GM18526 (cell line): ENCODE data around the gene PRKAA2.

Source experiments
- POLR2A ChIP-seq: IDR thresholded peaks from 3 replicates; pipeline ENCODE4 v1.6.1; 2011; ENCODE audit not compliant: insufficient read length; ENCODE audit errors: extremely low read depth

The PRKAA2 gene

DNA sequence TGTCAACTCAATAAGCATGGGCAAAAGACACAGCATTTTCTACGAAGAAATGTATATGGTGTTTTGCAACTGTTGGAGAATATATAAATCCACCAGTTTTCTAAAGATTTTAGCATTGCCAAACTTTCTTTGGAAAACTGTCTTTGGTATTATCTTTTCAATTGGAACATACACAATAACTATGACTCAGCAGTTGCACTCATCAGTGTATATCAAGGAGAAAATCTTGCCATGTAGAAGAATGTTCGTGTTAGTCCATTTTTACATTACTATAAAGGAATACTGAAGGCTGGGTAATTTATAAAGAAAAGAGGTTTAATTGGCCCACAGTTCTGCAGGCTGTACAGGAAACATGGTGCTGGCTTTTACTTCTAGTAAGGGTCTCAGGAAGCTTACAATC is 41.1 kb downstream of the PRKAA2 start:
- no peak for TF ChIP-seq POLR2A

DNA sequence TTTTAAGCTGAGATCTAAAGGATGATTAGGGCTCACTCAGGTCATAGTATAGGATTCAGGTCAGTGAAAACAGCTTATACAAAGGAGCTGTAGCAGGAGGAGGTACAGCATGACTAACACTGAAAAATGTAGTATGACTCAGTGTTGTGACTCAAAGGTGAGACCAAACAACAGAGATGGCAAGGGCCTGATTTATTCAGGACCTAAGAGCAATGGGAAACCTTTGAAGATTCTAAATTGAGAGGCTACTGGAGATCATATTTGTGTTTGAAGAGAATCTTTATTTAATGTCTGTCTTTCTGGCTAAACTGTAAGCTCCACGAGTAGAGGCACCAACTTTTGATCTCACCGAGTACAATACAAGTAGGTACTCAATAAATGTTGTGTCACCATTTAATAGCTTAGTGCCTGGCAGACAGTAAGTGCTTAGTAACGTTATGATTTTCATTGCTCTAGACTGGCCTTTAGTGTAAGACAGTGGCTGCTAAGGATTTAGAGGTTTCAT is 43.5 kb downstream of the PRKAA2 start:
- no peak for TF ChIP-seq POLR2A

DNA sequence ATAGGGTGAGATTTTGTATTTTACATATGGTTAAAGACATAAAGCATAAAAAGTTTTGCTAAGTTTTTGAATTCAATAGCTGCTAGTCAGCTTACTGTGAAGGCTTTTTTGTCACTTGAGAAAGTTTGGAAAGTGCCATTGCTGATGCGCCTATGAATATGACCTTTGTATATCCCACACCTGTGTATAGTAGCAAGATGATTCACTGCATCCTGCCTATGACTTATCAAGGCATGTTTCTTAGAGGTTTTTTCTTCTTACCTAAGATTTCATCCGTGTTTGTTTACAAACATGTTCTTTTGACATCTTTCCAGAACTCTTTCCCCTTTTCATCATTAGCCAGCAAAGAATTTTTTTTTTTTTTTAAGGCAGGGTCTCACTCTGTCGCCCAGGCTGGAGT is 51.5 kb downstream of the PRKAA2 start:
- TF ChIP-seq POLR2A = no peak

DNA sequence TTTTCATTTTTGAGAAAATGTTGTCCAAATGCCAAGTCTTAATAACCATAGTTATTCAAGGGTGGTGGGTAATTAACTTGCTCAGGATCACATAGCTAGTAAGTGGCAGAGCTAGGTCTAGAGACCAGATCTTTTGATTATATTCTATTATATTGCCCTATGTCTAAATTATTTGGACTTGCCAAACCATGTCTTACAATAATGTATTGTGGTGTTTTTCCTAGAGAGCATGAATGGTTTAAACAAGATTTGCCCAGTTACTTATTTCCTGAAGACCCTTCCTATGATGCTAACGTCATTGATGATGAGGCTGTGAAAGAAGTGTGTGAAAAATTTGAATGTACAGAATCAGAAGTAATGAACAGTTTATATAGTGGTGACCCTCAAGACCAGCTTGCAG is 58.6 kb downstream of the PRKAA2 start:
- no peak for TF ChIP-seq POLR2A

DNA sequence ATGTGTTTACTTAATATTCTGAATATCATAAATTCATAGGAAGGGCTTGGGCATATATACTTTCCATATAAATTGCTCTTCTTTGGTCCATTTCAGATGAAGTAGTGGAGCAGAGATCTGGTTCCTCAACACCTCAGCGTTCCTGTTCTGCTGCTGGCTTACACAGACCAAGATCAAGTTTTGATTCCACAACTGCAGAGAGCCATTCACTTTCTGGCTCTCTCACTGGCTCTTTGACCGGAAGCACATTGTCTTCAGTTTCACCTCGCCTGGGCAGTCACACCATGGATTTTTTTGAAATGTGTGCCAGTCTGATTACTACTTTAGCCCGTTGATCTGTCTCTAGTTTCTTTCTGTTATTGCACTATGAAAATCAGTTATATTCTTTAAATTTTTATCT is 62.3 kb downstream of the PRKAA2 start:
- TF ChIP-seq POLR2A = no peak

DNA sequence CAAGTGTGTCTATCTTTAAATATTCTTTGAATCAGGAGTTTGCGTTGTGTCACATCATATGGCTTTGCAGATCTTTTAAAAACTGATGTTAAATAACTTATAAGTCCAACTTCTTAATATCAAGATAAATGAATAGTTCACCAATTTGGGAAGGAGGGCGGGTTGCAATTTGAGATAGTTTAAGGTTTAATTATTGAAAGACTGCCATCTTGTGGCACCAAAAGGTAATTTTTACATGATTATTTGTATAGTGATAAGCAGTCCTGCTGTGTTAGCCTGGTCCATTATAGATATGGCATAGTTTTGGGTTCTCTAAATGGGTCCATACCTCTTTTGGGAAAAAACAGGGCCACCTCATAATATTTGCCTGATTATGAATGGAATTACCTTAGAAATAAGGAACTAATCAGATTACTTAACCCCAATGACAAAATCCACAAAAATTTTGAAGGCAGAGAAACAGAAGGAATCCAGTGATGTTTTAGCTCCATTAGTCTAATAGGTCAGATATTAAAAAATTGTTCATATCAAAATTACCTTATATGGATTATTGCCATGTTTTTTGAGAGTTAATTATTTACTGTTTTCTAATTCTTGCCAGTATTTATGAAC is 64.3 kb downstream of the PRKAA2 start:
- no peak for TF ChIP-seq POLR2A

DNA sequence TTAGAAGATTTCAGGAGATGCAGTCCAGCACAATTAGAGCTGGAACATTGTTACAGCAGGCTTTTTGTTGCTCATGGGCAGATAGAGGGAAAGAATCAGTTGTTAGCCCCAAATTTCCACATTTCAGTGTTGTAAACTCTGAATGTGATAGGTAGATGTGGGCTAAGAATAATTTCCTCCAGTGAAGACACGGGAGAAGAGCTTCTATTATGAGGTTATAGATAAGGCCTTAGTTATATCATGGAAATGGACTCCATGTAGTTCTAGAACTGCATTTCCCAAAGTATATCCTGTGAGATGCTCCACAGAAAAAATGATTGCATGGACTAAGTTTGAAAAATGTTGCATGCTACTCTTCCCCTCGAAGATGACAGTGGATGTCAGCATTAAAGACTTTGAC is 64.9 kb downstream of the PRKAA2 start:
- no peak for TF ChIP-seq POLR2A

DNA sequence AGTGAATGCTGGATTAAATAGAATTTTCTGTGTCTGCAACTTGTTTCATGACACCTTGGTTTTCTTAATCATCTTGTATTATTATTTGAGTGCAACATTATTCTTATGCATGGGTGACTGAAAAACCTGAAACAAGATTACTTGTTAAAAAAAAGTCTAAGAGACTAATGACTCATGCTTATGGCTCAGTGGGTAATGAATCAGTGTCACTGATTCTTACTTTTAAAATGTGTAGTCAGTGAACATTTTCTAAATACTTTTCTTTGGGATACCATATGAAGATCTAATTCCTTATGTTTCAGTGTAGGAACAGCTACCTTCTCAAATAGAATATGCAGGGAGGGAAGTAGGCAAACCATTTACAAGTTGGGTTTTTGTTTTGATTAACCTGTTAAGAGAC is 65.5 kb downstream of the PRKAA2 start:
- TF ChIP-seq POLR2A = no peak

DNA sequence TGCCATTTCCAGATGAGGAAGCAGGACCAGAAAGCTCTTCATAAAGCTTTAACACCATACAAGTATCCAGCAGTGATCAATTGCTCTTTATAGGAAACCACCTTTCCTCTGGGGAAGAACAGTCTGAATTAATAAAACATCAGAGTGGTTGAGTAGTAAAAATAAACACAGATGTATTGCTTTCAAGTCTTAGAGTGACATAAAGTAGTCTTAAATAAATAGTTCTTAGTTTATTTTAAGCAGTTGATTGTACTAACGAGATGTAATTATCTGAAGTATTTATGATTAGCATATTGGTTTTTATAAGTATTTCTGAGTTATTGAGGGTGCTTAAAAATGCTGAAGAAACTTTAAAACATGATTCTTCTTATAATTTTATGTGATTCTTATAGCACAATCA is 67.0 kb downstream of the PRKAA2 start:
- no peak for TF ChIP-seq POLR2A

DNA sequence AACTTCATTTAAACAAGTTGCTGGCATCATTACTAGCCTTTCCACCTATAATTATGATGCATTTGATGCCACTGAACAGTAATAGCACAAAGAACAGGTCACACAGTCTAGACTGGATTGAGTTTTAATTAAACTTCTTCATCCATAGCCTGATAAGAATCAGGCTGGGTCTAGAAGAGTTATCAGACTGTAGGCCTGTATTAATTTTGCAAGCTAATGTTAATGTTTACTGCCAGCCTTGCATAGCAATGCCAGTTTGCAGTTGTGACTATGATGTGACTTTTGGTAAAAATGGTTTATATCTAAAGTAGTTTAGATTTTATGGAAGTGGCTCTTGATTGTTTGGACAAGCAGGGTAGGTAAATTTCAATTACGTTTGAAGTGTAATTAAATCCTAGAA is 68.0 kb downstream of the PRKAA2 start:
- TF ChIP-seq POLR2A = no peak

DNA sequence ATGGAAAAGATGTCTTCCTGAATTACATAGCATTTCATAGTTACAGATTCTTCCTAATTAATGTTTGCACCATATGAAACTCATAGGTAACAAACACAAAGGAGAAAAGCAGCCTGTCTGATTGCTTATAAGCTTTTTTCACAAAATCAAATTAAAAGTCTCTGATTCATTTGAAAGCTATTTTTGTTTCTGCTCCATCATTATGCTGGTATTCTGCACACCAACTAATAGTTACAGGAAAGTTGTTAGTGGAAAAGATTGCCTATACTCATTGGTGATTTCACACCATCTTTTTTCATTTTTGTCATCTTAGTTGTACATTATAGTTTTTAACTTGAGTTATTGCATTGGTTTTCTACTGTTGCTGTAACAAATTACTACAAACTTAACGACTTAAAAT is 70.0 kb downstream of the PRKAA2 start:
- TF ChIP-seq POLR2A = no peak

DNA sequence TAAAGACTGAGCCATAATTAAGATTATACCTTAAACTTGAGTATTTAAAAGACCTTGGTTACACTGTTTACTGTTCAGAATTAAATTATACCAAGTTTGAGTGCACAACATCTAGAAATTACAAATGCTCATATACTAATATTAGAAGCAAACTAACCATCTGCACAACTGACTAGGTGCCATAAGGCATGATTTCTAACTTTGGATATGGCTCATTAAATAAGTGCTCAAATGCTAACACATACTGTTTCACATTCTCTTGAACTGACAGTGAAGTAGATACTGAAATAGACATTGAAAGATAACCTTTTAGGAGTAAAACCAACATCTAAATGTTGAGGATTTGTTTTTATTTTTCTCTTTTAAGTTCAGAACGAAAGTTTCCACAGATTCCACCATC is 74.1 kb downstream of the PRKAA2 start:
- no peak for TF ChIP-seq POLR2A

DNA sequence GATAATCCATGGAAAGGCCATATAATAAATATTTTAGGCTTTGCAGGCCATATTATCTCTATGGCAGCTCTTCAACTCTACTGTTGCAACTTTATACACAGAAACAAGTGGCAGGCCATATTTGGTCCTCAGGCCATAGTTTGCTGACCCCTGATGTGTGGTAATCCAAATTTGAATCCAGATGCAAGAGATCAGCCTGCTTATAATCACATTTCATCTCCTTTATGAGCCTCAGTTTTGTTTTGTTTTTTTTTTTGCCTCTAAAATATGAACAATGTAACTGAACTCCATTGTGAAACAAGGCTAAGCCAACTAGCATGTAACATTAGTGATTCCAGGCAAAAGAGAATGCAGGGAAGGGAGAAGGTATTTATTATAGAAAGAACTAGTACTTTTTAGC is 81.6 kb downstream of the PRKAA2 start:
- TF ChIP-seq POLR2A = no peak

DNA sequence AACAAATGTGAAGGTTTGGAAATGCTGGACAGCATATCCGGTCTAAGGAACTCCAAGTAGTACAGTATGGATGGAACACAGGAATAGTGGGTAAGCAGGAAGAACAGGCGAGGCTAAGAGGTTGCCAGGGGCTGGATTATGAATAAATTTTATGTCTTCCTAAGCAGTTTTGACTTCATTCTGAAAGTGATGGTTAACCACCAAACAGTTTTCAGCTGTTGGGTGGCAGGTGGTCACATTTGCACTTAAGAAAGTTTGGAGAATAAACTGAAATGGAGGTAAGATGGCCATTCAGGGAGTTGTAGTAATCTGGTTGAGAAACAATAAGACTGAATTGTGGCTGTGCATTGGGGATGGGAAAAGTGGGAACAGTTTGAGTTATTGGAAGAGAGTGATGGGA is 83.8 kb downstream of the PRKAA2 start:
- no peak for TF ChIP-seq POLR2A

DNA sequence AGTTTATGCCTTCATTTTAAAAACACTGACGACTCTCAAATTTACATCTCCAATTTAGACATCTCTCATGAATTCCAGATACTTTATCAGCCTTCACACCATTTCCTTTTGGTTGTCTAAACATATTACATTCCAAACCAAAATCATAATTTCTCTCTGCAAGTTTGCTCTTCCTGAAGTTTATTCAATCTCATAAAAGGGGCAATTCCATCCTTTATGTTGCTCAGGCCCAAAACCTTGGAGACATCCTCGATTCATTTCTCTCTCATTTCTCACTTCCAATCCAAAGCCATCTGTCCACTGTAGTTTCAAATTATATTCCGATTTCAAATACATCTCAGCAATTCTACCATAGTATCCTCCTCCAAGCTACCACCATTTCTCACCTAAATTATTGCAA is 100.1 kb downstream of the PRKAA2 start:
- TF ChIP-seq POLR2A = no peak

DNA sequence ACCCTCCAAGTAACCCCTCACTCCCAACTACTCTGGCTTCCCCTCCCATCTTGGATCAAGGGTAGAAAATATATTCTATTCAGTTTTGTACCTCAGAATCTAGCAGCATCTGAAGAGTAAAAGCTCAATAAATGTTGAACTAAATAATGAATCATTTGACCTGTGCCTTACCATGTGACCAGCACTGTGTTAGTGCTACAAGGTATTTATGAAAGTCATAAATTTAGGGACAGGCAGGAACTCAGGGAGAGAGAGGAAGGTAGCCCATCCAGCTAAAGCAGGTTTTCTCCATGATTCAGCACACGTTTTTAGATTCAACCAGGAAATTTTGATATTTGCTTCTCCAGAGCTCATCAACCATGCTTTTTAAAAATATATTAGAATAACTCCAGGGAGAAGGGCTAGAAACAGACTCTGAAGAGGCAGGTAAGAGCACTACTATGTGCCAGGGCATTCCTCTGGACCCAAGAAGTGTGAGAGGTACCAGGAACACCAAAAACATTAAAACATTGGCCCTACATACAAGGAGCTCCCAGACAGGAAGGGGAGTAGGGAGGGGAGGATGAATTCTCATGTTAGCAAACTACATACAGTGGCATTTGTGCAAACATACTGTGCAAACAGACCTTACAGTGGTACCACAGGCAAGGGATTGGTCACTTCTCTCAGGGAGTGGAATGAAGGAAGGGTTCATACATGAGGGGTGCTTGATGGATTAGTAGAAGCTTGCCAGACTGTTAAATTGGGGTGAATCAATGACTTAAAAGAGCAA is 109.8 kb downstream of the PRKAA2 start:
- no peak for TF ChIP-seq POLR2A

DNA sequence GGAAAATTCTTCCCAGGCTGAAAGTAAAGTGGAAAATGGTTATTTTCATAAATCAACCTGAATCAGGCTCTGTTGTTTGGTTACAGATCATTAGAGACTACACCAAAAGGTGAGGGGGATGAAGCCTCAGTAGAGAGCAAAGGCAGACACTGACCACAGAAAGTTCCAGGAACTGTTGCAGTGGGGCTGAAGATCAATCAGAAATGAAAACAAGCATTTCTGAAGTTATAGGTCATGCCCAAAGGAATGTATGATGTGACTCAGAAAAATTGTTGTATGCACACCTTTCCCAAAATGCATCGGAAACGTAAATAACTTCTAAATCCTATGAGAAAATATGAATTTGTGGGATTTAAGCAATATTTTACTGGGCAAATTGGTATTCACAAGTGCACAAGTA is 110.8 kb downstream of the PRKAA2 start:
- TF ChIP-seq POLR2A = no peak
